ENCODE data around the gene SOHLH1. TPM values are rescaled to one million over a fixed set of nuclear protein-coding genes. Genes with fewer than 3 reads are reported as not detected.

SOHLH1 gene
- total RNA-seq, 4 donors from 2014 or later, result not detected

GRCh38 chr9:135718616-135719015 is 19.3 kb upstream of the SOHLH1 start:
- WGBS, result no CpG with 5 or more reads among the region's 15 CpGs
- DNase-seq (ENCODE audit: extremely low spot score), result no peak
- intact Hi-C loops (cut with DNase I), result no loop called here
- Histone ChIP-seq H3K4me1 (peaks cover 0 to 6% (median 3%) of the 10 kb centered on the region in 4 donors), H3K27ac (replicated peaks in 1 of 4) (no peak overlapping the region), H3K36me3 (no peaks in the 10 kb centered on the region), H3K4me3 (no peak overlapping the region), H3K27me3 (peaks cover 0 to 99% (median 18%) of the 10 kb centered on the region in 4 donors), H3K9me3 (no peaks in the 10 kb centered on the region)
- TF ChIP-seq POLR2A (IDR thresholded peaks at IDR 0.05; ENCODE audit: low read depth) (no peak), EP300 (IDR thresholded peaks at IDR 0.05) (no peak), POLR2AphosphoS5 (IDR thresholded peaks at IDR 0.05) (no peak), CTCF (IDR thresholded peaks at IDR 0.05) (no peak)

- DNase-seq (ENCODE audit: extremely low spot score), result no peak
- 77% methylated on average over 11 of the region's 13 CpGs for WGBS
- intact Hi-C loops (cut with DNase I), result no loop called here
- no peak for TF ChIP-seq POLR2A (IDR thresholded peaks at IDR 0.05; ENCODE audit: low read depth)
- no peak for TF ChIP-seq POLR2AphosphoS5 (IDR thresholded peaks at IDR 0.05)
- no peak for TF ChIP-seq CTCF (IDR thresholded peaks at IDR 0.05)
- TF ChIP-seq EP300 (IDR thresholded peaks at IDR 0.05), result no peak
- Histone ChIP-seq H3K27ac (replicated peaks in 1 of 4) (no peak overlapping the region), H3K4me3 (no peak overlapping the region), H3K9me3 (no peaks in the 10 kb centered on the region), H3K4me1 (peaks cover 0 to 6% (median 3%) of the 10 kb centered on the region in 4 donors), H3K27me3 (peaks cover 0 to 99% (median 20%) of the 10 kb centered on the region in 4 donors), H3K36me3 (no peaks in the 10 kb centered on the region)
Observed at GRCh38 chr9:135717410-135717809, 18.1 kb upstream of the SOHLH1 start.

DNA sequence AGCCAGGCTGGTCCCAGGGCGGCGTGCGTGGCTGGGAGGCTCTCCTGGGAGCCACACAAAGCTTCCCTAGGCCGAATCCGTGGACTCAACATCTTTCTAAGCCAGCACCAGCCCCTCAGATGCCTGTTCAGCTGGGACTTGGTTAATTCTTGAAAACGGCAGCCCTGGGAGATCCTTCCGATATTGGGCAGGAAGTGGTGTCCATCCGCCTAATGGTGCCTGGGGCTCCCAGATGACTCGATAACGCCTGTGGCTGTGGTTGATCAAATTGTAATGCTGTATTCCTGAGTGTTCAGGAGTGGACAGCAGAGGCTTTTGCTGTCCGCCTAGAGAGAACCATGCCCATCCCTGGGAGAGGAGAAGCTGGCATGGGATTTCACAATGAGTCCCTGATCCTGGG is 16.8 kb upstream of the SOHLH1 start:
- WGBS, result 81% methylated on average over 9 of the region's 11 CpGs
- intact Hi-C loops (cut with DNase I), result no loop called here
- TF ChIP-seq EP300 (IDR thresholded peaks at IDR 0.05), result no peak
- TF ChIP-seq CTCF (IDR thresholded peaks at IDR 0.05), result no peak
- TF ChIP-seq POLR2AphosphoS5 (IDR thresholded peaks at IDR 0.05), result no peak
- TF ChIP-seq POLR2A (IDR thresholded peaks at IDR 0.05; ENCODE audit: low read depth), result no peak
- Histone ChIP-seq H3K4me1 (peaks cover 0 to 6% (median 3%) of the 10 kb centered on the region in 4 donors), H3K9me3 (no peaks in the 10 kb centered on the region), H3K27ac (replicated peaks in 1 of 4) (no peak overlapping the region), H3K27me3 (peaks cover 0 to 99% (median 20%) of the 10 kb centered on the region in 4 donors), H3K4me3 (no peak overlapping the region), H3K36me3 (no peaks in the 10 kb centered on the region)
- no peak for DNase-seq (ENCODE audit: extremely low spot score)

DNA sequence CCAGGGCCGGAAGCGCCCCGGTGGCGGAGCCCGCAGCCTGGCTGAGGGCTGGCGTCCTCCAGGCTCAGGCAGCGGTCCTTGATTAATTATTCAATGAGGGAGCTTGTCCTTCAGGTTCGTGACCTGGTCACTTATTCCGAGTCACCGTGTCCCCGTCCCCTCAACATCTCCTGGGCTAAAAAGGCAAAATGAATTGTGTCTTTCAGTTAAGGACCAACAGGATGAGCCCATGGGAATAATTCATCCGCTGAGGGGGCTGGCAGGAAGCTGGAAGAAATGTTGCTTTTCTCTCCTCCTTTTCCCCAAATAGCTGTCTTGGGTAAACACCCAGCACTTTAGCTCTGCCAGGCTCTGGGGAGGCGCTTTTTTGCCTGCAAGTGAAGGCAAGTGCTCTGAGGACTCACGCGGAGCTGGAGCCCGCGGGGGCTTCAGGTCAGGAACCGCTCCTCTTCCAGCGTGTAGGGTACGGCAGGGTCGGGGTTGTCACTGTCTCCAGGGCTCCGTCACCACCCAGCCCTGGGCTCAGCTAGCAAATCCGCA is 15.8 kb upstream of the SOHLH1 start:
- WGBS, result 42% methylated on average over 15 of the region's 23 CpGs
- Histone ChIP-seq H3K4me3 (no peak overlapping the region), H3K4me1 (peaks cover 0 to 6% (median 3%) of the 10 kb centered on the region in 4 donors), H3K27me3 (peaks cover 0 to 98% (median 20%) of the 10 kb centered on the region in 4 donors), H3K9me3 (no peaks in the 10 kb centered on the region), H3K27ac (replicated peaks in 1 of 4) (no peak overlapping the region), H3K36me3 (no peaks in the 10 kb centered on the region)
- no peak for DNase-seq (ENCODE audit: extremely low spot score)
- intact Hi-C loops (cut with DNase I), result no loop called here
- TF ChIP-seq CTCF (IDR thresholded peaks at IDR 0.05), result no peak
- no peak for TF ChIP-seq EP300 (IDR thresholded peaks at IDR 0.05)
- TF ChIP-seq POLR2AphosphoS5 (IDR thresholded peaks at IDR 0.05), result no peak
- no peak for TF ChIP-seq POLR2A (IDR thresholded peaks at IDR 0.05; ENCODE audit: low read depth)

Measured in esophagus muscularis mucosa (tissue), 4 donors.